ENCODE results near the gene PTPRG. TPM values are rescaled to one million over a fixed set of nuclear protein-coding genes. Genes with fewer than 3 reads are reported as not detected.

PTPRG gene
- total and polyA plus RNA-seq, 2 of the 13 experiments (the other 11 are each of a cell fraction or from before 2014, with no cell fraction given) = 8.0 to 25.3 TPM

DNA sequence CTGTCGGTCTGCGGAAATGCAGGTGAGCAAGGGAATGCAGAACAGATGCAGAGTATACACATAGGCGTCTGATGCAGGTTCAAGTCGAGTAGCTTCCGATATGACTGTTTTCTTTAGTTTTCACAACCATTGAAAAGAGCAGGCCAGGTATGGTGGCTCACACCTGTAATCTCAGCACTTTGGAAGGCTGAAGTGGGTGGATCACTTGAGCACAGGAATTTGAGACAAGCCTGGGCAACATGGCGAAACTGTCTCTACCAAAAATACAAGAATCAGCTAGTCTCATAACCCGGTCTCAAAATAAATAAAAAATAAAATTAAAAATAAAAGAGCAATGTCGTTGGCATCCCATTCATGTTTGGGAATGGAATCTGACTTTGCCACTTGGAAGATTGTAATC, 101.5 kb downstream of the PTPRG start:
- peaks cover 13% of the 10 kb centered on the region for H3K79me2 ChIP-seq (ENCODE audit: insufficient read depth, low read length)
- H2AFZ ChIP-seq (ENCODE audit: low read length) = no peak overlapping the region
- no peak overlapping the region for H3K27ac ChIP-seq (ENCODE audit: extremely low read length, insufficient read depth, low read length)
- WGBS (ENCODE audit: low lambda C conversion rate) = 93% methylated on average over 8 of the region's 8 CpGs
- in situ Hi-C loops (cut with HindIII; ENCODE audit: extremely low pct_ligation_motif_present, low pct_unique_long_range_greater_than_20kb) = no loop called here
- BruUV-seq (replicated peaks) = no TSS peak
- no peak overlapping the region for H3K9ac ChIP-seq (ENCODE audit: insufficient read depth, low read depth, low read length)
- no peaks in the 10 kb centered on the region for H4K20me1 ChIP-seq (ENCODE audit: insufficient read depth, low read length)
- no peaks in the 10 kb centered on the region for H3K4me1 ChIP-seq (ENCODE audit: insufficient read depth, low read length)
- H3K4me2 ChIP-seq (ENCODE audit: low read depth, low read length) = no peak overlapping the region
- TF ChIP-seq HMG20A (CRISPR knock-in tag; IDR thresholded peaks at IDR 0.05; ENCODE audit: borderline replicate concordance) (no peak), MTA3 (CRISPR knock-in tag; IDR thresholded peaks at IDR 0.05) (no peak), REXO4 (CRISPR knock-in tag; IDR thresholded peaks at IDR 0.05; ENCODE audit: borderline replicate concordance) (no peak)
- TF ChIP-seq, protein P1, sequence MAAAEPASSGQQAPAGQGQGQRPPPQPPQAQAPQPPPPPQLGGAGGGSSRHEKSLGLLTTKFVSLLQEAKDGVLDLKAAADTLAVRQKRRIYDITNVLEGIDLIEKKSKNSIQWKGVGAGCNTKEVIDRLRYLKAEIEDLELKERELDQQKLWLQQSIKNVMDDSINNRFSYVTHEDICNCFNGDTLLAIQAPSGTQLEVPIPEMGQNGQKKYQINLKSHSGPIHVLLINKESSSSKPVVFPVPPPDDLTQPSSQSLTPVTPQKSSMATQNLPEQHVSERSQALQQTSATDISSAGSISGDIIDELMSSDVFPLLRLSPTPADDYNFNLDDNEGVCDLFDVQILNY (CRISPR knock-in tag; conservative IDR thresholded peaks at IDR 0.05) = no peak
- TF ChIP-seq, protein P2, sequence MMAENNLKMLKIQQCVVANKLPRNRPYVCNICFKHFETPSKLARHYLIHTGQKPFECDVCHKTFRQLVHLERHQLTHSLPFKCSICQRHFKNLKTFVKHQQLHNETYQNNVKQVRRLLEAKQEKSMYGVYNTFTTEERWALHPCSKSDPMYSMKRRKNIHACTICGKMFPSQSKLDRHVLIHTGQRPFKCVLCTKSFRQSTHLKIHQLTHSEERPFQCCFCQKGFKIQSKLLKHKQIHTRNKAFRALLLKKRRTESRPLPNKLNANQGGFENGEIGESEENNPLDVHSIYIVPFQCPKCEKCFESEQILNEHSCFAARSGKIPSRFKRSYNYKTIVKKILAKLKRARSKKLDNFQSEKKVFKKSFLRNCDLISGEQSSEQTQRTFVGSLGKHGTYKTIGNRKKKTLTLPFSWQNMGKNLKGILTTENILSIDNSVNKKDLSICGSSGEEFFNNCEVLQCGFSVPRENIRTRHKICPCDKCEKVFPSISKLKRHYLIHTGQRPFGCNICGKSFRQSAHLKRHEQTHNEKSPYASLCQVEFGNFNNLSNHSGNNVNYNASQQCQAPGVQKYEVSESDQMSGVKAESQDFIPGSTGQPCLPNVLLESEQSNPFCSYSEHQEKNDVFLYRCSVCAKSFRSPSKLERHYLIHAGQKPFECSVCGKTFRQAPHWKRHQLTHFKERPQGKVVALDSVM (CRISPR knock-in tag; IDR thresholded peaks at IDR 0.05) = no peak
- POLR2A ChIA-PET = no interaction called here
- intact Hi-C loops (cut with micrococcal nuclease; ENCODE audit: unreplicated experiment) = no loop called here
- H3K9me3 ChIP-seq (ENCODE audit: low read length) = no peaks in the 10 kb centered on the region
- CTCF ChIA-PET (ENCODE audit: low intra/inter-chr PET ratio, low total read pairs) = no interaction called here
- DNase-seq (ENCODE audit: low spot score) (no peak), FAIRE-seq (no peak), ATAC-seq (no peak)
- no peaks in the 10 kb centered on the region for H3K27me3 ChIP-seq (ENCODE audit: control insufficient read depth in 1 of 2, insufficient read depth in 2 of 2, low read length in 2 of 2)
- no peaks in the 10 kb centered on the region; a peak in 1 of 5 replicates for H3K36me3 ChIP-seq (replicated peaks in 1 of 2; ENCODE audit: control insufficient read depth in 1 of 2, insufficient read depth in 2 of 2, low read length in 2 of 2)
- H3K4me3 ChIP-seq (replicated peaks in 1 of 3; ENCODE audit: insufficient read depth in 1 of 3, low read depth in 2 of 3, low read length in 3 of 3) = no peak overlapping the region

All from HepG2 (cell line).